Stimulated activated CD8-positive, alpha-beta memory T cell treated with anti-CD3 and anti-CD28 coated beads, Interleukin-15, amount 100 ng/mL, for 1 hour (primary cell): ENCODE results near the gene ARID4A.
"Not testable (repeated sequence)": the region's sequence is repeated elsewhere in the genome, so short reads cannot be mapped to it uniquely, and the experiment has no call there.

Source experiments
- DNase-seq: peaks from one replicate; pipeline ENCODE4 v3.0.0-alpha.2; 2020; ENCODE audit warnings: low read depth

ARID4A gene

GRCh38 chr14:58294201-58294600 lies 4.2 kb upstream of the ARID4A start:
- no peak for DNase-seq

GRCh38 chr14:58296726-58297125 lies 1.6 kb upstream of the ARID4A start:
- no peak for DNase-seq

DNA sequence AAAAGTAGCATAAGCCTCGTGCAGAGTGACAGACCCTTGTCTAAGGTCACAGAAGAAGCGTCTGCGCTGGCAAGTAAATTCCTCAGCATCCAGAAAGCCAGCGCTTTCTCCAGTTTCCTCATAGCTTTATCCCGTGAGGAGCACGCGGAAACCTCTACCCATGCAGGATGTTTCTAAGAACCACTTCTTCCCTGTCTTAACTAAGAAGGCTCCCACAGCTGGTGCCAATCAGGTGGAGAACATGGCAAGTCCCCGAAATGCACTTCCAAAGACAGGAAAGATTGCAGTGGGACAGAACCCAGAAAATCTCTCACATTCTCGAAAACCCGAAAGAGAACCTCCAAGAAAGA lies 968 bp upstream of the ARID4A start:
- DNase-seq = no peak

DNA sequence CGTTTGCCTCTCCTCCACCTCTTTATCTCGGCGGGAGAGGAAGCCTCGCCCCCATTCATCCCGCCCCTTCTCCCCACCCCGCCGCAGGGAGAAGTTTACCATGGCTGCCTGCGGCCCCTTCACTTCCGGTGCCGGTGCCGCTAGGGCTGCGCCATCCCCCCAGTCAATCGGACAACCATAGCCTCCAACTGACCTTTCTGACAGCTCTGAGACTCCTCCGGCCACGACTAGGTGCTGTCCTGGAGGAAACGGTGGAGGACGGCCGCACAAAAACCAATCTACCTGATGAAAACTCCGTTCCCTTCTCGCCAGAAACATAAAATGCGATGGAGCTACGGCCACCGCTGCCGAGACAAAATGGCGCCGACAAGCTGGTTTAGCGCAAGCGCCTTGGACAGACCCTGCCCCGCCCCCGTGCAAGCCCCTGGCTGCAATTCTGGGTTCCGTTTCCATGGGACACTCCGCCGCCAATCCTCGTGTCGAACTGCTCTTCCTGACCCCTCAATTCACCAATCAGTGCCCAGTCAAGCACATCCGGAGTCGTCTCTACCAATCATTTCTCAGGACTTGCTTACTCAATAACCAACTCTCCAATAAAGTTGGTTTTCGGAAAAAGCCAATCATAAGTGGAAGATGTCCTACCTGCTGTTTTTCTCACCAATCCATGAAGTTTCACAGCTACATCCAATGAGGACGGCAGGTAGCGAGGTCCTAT lies 436 bp upstream of the ARID4A start:
- peak; percentile 97 for DNase-seq

DNA sequence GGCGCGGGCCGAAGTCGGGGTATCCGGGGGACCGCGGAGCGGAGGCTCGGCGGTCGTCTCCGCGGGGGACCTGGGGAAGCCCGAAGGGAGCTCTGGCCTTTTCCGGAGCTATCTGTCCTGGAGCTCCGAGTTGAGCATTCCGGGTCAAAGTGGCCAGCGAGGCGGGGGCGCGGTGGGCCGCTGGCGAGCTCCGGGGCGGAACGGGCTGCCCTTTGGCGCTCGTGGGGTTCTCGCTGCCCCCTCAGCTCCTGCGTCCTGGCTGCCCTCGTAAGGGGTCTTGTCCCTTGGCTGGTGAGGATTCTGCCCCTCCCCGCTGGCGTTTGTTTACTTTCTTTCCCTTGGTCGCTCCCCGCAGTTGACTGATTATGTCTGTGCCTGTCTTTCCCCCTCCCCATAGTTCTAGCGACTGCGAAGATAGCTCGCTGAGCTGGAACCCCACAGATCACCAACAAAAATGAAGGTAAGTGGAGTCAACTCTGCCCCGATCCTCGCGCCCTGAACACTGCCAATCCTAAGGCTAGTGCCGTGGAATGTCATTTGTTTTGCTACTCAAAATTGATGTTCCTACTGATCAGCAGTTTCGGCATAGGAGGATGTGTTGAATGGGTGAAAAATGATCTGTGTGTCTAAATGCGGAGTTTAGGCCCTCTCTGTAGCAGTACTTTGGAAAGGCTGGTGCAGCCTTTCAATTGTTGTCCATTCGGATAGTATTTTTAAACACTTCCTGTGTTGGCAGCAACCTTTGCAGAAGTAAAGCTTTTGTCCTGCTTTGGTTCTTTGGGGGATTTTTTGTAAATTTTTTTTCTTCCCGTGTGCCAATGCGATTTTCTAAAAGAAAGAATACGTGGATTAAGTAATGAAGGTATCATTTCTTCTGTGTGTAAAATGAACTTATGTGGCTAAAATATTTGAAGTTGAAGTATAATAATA lies 1.3 kb downstream of the ARID4A start:
- DNase-seq = no peak

GRCh38 chr14:58301416-58301815 lies 3.1 kb downstream of the ARID4A start:
- no peak for DNase-seq

- no peak for DNase-seq
Measured at GRCh38 chr14:58305730-58306129, 7.4 kb downstream of the ARID4A start.

GRCh38 chr14:58307597-58308316 lies 9.4 kb downstream of the ARID4A start:
- no peak for DNase-seq

DNA sequence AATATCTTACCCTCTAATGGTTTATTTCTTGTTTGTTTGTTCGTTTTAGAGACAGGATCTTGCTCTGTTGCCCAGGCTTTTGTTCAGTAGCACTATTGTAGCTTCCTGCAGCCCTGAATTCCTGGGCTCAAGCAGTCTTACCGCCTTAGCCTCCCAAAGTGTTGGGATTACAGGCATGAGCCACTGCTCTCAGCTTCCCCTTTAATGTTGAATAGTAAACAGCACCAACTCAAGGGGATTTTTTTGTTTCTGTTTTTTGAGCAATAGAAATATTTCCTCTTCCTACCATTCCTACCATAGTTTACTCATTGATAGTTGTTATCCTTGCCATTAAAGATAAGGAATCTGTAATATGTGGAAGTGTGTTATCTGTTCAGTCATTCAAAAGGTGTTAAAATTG lies 10.7 kb downstream of the ARID4A start:
- no peak for DNase-seq

DNA sequence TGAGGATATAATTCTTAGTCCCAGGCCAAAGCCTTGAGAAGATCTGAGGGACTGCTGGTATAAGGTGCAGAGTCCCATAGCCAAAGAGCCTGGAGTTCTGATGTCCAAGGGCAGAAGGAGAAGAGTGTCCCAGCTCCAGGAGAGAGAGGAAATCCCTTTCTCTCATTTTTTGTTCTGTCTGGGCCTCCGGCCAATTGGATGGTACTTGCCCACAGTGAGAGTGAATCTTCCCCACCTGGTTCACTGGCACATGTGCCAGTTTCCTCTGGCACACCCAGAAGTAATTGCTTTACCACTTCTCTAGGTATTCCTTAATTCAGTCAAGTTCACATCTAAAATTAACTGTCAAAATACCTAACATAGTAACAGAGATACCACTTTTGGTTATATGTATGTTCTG lies 15.3 kb downstream of the ARID4A start:
- DNase-seq = no peak

DNA sequence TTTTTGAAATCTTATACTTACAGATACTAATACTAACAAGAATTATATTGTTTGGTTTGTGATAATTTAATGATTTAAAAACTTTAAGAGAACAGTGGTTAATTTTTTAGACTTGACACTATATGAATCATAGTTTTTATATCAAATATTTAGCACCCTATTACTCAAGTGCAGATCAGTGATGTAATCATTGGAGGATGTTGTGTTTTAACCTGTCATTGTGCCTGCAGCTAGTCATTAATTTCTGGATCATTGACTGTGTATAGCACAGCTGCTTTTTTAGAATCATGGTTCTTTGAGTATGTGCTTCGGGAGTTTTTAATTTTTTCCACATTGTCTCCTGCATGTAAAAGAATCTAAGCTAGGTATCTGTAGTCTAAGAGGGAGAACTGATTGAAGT lies 17.3 kb downstream of the ARID4A start:
- no peak for DNase-seq

- no peak for DNase-seq
Measured at GRCh38 chr14:58327019-58327418, 28.7 kb downstream of the ARID4A start.

DNA sequence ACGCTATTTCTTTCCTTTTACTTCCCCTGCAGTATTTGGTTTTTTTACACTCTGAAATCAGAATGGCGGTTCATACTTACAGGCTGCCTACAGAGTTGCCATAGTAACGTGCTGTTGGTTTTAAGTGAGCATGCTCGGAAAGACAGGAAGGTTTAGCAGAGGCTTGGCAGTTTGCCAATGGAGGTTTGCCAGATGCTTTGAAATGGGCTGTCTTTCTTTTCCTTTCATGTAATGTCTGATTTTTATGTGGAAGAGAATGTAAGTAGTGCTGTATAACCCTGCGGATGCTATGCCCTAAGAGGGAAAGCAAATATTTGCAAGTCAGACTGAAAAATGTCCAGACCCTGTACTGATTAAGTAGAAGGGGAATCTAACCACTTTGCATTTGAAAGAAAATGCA lies 32.8 kb downstream of the ARID4A start:
- peak; percentile 75 for DNase-seq

DNA sequence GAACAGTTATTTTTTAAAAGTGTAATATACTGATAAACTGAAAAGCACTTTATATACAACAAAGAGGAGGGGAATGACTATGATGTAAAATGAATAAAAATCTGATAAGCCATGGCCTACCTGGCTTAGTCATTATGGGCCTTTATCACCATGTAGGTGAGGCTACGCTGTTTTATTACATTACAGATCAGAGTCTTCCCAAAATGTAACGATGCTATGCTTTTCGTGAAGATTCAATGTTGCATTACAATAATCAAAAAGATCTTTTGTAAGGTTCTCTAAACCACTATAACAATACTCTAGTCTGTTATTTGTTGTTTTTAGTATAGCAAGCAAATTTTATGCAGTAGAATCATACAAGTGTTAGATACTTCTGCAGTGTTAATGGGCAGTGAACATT lies 34.2 kb downstream of the ARID4A start:
- DNase-seq = no peak

GRCh38 chr14:58339666-58340065 lies 41.3 kb downstream of the ARID4A start:
- DNase-seq = not testable (repeated sequence)

GRCh38 chr14:58341152-58341748 lies 42.9 kb downstream of the ARID4A start:
- no peak for DNase-seq

GRCh38 chr14:58343535-58343934 lies 45.2 kb downstream of the ARID4A start:
- not testable (repeated sequence) for DNase-seq

- no peak for DNase-seq
Measured at GRCh38 chr14:58353516-58354299, 55.4 kb downstream of the ARID4A start.

GRCh38 chr14:58354808-58355207 lies 56.5 kb downstream of the ARID4A start:
- no peak for DNase-seq

DNA sequence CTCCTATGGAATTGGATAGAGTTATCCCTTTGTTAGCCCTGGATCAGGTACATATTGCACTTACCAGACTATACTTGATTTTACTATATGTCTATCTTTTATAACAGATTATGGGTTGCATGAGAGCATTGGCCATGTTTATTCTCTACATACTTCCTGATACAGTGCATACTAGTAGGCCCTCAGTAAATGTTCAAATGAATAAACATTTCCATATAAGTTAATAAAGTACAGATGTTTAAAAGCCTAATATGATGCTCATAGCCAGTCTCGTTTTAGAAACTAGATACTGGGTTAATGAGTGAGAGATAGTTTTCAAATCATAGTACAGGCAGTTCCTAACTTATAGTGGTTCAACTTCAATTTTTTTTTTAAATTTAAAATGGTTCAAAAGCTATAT lies 57.9 kb downstream of the ARID4A start:
- DNase-seq = no peak

GRCh38 chr14:58362272-58362671 lies 63.9 kb downstream of the ARID4A start:
- not testable (repeated sequence) for DNase-seq
